MCF 10A (cell line): Measurements from ENCODE around the gene C2CD4C. TPM values are rescaled to one million over a fixed set of nuclear protein-coding genes. Genes with fewer than 3 reads are reported as not detected.

Source experiments
- BruUV-seq: library from RNA; stranded (reverse); fragments of 400-500 nt; replicated peaks from 2 replicates; lab custom pipeline; 2021; lab: Mats Ljungman, UMichigan
- CTCF ChIA-PET: fragments of 300-600 bp; sonication (Branson Sonifier 250); formaldehyde crosslinking; extraction: SDS; loops from one replicate; lab custom pipeline; 2021; ENCODE audit warnings: antibody characterized with exemption, inconsistent platforms; lab: Yijun Ruan, JAX
- POLR2A ChIA-PET: fragments of 300-600, 350-650 bp; sonication (Branson Sonifier 250); formaldehyde crosslinking; extraction: SDS; loops from one replicate; lab custom pipeline; 2020; ENCODE audit warnings: antibody characterized with exemption, inconsistent platforms; lab: Yijun Ruan, JAX
- DNase-seq: peaks from one replicate; pipeline ENCODE4 v3.0.0-alpha.2; 2018; ENCODE audit not compliant: unreplicated experiment
- H3K27ac Mint-ChIP-seq: one replicate; pipeline ENCODE4 v1.8.0; 2022; ENCODE audit warnings: mild to moderate bottlenecking, low read depth, mixed read lengths; ENCODE audit not compliant: unreplicated experiment
- H3K27me3 Mint-ChIP-seq: one replicate; pipeline ENCODE4 v1.8.0; 2022; ENCODE audit warnings: mixed read lengths; ENCODE audit not compliant: insufficient read depth, unreplicated experiment
- H3K36me3 Mint-ChIP-seq: one replicate; pipeline ENCODE4 v1.8.0; 2022; ENCODE audit warnings: mild to moderate bottlenecking, moderate library complexity, mixed read lengths; ENCODE audit not compliant: insufficient read depth, unreplicated experiment
- H3K4me1 Mint-ChIP-seq: one replicate; pipeline ENCODE4 v1.8.0; 2022; ENCODE audit warnings: mixed read lengths; ENCODE audit not compliant: insufficient read depth, unreplicated experiment
- H3K4me3 Mint-ChIP-seq: one replicate; pipeline ENCODE4 v1.8.0; 2022; ENCODE audit warnings: mild to moderate bottlenecking, moderate library complexity, mixed read lengths; ENCODE audit not compliant: unreplicated experiment
- H3K9me3 Mint-ChIP-seq: one replicate; pipeline ENCODE4 v1.8.0; 2022; ENCODE audit warnings: mixed read lengths; ENCODE audit not compliant: unreplicated experiment
- CTCF ChIP-seq: fragments of 200-600 bp; IDR thresholded peaks from one replicate; pipeline ENCODE4 v1.8.0; 2022; ENCODE audit warnings: antibody characterized with exemption, mild to moderate bottlenecking; ENCODE audit not compliant: unreplicated experiment
- intact Hi-C: fragments of 100-400 bp; cut with micrococcal nuclease; formaldehyde crosslinking; loops from 2 replicates; pipeline ENCODE4 v1.14.1; 2022
- total RNA-seq: library from RNA; stranded (reverse); gene quantifications from 2 replicates; pipeline ENCODE4 v1.2.3, GENCODE V29; 2022

The C2CD4C gene
- total RNA-seq, 1 experiment from 2014 or later, result 0.49 TPM

DNA sequence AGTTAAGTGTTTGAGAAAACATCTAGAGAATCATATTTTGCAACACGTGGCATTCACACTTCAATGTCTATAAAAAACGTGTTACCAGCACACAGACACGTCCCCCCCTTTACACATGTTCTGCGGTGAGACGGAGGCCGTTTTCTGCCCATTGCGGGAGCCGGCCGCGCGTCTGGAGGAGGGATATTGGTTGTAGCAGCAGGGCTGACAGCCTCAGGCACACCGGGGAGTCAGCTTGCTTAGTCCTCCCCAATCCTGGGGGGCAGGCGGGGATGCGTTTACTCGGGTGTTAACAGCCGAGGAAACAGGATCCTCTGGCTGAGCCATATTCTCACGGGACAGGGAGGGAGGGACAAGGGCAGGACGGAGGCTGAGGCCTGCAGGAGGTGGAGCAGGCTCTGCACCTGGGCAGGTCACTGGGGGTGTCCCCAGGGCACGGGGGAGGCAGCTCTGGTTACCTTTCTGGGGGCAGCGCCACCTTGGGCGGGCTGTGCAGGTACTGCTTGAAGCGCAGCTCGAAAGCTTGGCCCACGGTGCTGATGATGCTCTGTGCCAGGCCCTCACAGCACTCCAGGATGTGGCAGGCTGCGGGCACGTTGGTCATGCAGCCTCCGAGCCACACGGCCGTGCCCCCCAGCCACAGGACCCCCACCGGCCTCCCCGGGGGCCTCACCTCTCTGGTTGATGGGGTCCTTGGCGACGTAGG, 26.9 kb upstream of the C2CD4C start:
- Mint-ChIP-seq H3K27me3 (no peaks in the 10 kb centered on the region), H3K36me3 (peaks cover 5% of the 10 kb centered on the region), H3K27ac (no peak overlapping the region), H3K4me3 (no peak overlapping the region), H3K4me1 (no peaks in the 10 kb centered on the region), H3K9me3 (peaks cover 14% of the 10 kb centered on the region)
- no peak for TF ChIP-seq CTCF
- ChIA-PET CTCF (interaction anchor here (0.6 kb wide), 1 partner anchor 12 kb away, joined by 3 read pairs; no protein-coding TSS in a partner anchor), POLR2A (no interaction called here)
- intact Hi-C loops, result no loop called here
- DNase-seq, result no peak
- no TSS peak for BruUV-seq

DNA sequence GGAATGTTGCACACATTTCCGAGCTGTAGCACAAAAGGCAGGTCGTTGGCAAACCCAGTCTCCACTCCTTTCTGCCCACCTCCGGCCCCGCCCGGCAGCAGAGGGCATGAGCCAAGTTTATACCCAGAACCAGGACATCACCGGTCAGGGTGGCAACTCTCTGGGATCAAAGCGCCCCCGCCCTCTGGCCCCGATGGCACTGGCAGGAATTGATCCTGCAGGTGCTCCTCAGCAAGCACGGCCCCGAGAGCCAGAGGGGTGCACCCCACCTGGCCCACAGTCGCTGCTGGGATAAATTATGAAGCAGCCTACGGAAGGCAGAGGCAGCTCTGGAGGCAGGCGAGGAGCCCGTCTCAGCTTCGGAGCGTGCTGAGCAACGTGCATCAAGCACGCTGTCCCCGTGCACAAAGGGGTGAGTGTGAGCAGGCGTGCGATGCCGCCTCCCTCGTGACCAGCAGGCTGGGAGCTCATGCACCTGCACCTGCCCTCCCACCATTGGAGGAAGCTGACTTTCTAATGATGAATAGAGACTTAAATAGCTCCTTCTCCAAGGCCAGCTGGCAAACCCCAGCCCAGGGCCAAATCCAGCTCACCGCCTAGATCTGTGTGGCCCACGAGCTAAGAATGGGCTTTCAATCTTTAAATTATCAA, 26.2 kb upstream of the C2CD4C start:
- H3K36me3 Mint-ChIP-seq, result peaks cover 6% of the 10 kb centered on the region
- H3K9me3 Mint-ChIP-seq, result peaks cover 20% of the 10 kb centered on the region
- intact Hi-C loops, result no loop called here
- POLR2A ChIA-PET, result no interaction called here
- H3K27ac Mint-ChIP-seq, result no peak overlapping the region
- CTCF ChIA-PET, result interaction anchor here (0.6 kb wide), 1 partner anchor 11 kb away, joined by 3 read pairs; no protein-coding TSS in a partner anchor
- H3K27me3 Mint-ChIP-seq, result no peaks in the 10 kb centered on the region
- no TSS peak for BruUV-seq
- no peak overlapping the region for H3K4me3 Mint-ChIP-seq
- DNase-seq, result no peak
- H3K4me1 Mint-ChIP-seq, result no peaks in the 10 kb centered on the region
- no peak for TF ChIP-seq CTCF

- CTCF ChIA-PET, result no interaction called here
- POLR2A ChIA-PET, result no interaction called here
- no peak overlapping the region for H3K27ac Mint-ChIP-seq
- TF ChIP-seq CTCF, result no peak
- H3K9me3 Mint-ChIP-seq, result peaks cover 25% of the 10 kb centered on the region
- intact Hi-C loops, result no loop called here
- no peaks in the 10 kb centered on the region for H3K27me3 Mint-ChIP-seq
- BruUV-seq, result no TSS peak
- no peaks in the 10 kb centered on the region for H3K4me1 Mint-ChIP-seq
- DNase-seq, result no peak
- H3K4me3 Mint-ChIP-seq, result no peak overlapping the region
- H3K36me3 Mint-ChIP-seq, result peaks cover 6% of the 10 kb centered on the region
Observed at GRCh38 chr19:434152-434960, 25.4 kb upstream of the C2CD4C start.

DNA sequence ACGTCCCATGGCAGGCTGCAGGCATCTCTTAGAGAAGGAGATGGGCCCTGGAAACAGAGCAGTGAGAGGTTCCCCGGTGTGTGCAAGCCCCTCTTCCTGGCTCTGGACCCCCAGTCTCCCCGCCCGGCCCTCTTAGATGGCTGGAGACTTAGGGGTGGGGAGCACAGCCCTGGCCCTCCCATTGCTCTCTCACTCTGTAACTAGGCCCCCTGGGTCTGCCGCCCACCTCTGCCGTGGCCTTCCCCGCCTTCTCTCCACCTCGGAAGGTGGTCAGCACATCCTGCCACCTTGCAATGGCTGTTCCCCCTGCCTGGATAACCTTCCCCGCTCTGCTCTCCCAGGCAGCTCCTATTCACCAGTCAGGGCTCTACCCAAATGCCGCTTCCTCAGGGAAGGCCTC, 21.8 kb upstream of the C2CD4C start:
- no peak for DNase-seq
- POLR2A ChIA-PET, result no interaction called here
- intact Hi-C loops, result no loop called here
- peaks cover 6% of the 10 kb centered on the region for H3K36me3 Mint-ChIP-seq
- H3K4me1 Mint-ChIP-seq, result no peaks in the 10 kb centered on the region
- H3K9me3 Mint-ChIP-seq, result peaks cover 17% of the 10 kb centered on the region
- no peak overlapping the region for H3K27ac Mint-ChIP-seq
- no peak overlapping the region for H3K4me3 Mint-ChIP-seq
- no peak for TF ChIP-seq CTCF
- no peaks in the 10 kb centered on the region for H3K27me3 Mint-ChIP-seq
- CTCF ChIA-PET, result no interaction called here
- no TSS peak for BruUV-seq
